NCI-H446 treated with DMSO at 0.1 percent for 48 hours (cell line): ENCODE data around the gene SCRT2.
"Not testable (repeated sequence)": the region's sequence is repeated elsewhere in the genome, so short reads cannot be mapped to it uniquely, and the experiment has no call there.

Experiments
- DNase-seq: peaks from one replicate; lab custom pipeline; 2025; lab: John Stamatoyannopoulos, UW

Gene SCRT2

DNA sequence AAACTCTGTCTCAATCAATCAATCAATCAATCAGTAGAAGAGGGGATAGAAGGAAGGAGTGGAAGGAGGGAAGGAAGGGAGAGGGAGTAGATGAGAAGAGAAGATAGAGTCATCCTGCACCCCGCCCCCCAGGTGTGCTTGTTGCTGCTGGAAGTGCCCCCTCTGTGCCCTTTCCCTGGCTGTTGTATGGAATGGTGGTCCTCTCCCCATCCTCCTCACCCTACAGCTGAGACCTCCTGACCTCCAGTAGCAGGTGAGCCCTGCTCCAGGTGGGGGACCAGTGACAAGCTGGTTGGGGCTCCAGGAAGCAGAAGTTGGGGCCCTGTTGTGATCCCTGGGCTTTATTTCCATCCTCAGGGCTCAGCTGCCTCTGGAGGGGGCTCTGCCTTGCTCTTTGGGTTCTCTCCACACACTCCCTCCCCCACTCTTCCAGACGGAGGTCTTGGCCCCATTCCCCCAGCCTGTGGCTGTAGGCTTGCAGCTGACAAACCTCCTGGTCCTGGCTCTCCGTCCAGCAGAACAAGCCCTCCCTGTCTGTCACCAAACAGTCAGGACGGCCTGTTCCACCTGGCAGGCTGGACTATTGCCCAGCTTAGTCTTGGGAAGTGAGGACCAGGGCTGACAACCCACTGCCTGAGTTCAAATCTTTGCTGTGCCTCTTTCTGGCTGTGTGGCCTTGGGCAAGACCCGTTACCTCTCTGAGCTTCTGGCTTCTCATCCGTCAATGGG lies 26.0 kb upstream of the SCRT2 start:
- DNase-seq = no peak

DNA sequence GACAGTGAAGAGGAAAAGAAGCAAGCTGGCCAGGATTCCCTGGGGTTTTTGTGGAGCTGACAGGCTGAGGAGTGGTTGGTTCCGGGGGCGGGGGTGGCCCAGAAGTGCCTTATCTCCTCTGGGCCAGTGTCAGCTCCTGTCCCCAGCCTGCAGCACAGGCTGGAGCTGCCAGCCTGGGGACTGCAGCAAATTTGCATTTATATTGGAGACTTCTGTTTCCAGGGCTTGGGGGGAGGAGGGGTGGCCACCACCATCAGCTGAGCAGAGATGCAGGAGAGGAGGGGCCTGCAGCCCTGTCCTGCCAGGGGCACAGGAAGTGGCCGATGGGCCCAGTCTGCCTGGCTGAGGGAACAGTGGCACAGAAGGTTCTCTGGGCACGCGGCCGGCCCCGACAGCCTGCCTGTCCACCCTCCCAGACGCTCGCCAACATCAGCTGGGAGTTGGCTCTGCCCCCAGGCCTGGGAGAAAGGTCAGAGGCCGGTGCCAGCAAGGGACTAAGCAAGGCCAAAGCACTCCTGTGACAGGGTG lies 24.3 kb upstream of the SCRT2 start:
- no peak for DNase-seq

GRCh38 chr20:699342-699741 lies 23.7 kb upstream of the SCRT2 start:
- no peak for DNase-seq

DNA sequence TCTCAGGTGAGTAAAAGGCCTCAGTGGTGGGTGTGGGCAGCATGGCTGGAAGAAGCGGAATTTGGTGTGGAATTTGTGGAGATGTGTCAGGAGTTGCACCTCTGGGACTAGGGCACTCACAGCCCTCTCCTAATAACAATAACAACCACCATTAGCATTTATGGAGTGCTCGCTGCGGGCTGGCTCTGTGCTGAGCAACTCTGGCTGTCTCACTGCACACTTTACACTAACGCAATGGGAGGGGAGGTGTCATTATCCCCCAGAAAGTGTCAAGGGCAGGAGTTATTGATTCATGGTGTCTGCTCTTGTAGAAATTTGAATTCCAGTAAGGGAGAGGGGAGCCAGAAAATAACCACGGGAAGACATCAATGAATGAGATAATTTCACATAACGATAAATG lies 22.7 kb upstream of the SCRT2 start:
- no peak for DNase-seq

GRCh38 chr20:697826-698225 lies 22.2 kb upstream of the SCRT2 start:
- no peak for DNase-seq

DNA sequence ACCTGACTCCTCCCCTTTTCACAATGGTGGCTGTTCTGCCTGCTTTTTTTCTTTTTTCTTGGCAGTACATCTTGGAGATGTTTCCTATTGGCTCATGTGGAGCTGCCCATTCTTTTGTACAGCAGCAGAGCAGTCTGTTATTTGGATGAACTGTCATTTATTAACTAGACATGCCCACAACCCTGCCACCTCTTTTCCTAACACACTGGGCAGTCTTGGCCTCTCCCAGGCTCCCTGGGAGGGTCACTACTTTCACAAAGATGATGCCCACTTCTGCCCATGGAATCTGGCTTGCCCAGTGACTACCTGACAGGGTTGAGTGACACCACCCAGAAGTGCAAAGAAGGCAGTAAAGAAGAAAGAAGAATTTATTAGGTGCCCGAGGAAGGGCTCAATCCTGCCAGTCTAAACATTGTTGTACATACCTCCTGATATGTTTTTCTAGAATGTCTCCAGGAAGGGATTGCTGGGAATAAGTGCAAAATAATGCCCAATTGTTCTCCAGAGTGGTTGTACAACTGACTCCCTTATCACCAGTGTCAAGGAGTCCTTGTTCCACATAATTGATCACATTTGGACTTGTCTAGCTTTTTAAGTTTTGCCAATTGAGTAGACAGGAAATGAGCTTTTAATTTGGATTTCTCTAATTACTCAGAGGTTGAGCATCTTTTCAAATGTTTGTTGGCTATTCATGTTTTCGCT lies 19.7 kb upstream of the SCRT2 start:
- DNase-seq = no peak

GRCh38 chr20:694496-694895 lies 18.9 kb upstream of the SCRT2 start:
- no peak for DNase-seq

- not testable (repeated sequence) for DNase-seq
Measured at GRCh38 chr20:693786-694185, 18.2 kb upstream of the SCRT2 start.

DNA sequence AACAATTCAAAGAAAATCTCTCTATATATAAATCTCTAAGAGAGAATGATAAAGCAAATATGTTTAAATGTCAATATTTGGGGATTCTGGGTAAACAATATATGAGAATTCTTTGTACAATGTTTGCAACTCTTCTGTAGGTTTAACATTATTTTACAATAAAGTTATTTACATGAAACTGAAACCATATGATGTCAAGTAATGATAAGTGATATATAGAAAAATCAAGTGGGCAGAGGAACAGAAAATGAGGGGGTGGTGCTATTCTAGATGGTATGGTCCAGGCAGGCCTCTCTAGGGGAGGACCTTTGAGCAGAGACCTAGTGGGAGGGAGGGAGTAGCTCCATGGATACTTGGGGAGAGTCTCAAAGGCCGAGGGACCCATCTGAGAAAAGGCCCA lies 16.4 kb upstream of the SCRT2 start:
- no peak for DNase-seq

DNA sequence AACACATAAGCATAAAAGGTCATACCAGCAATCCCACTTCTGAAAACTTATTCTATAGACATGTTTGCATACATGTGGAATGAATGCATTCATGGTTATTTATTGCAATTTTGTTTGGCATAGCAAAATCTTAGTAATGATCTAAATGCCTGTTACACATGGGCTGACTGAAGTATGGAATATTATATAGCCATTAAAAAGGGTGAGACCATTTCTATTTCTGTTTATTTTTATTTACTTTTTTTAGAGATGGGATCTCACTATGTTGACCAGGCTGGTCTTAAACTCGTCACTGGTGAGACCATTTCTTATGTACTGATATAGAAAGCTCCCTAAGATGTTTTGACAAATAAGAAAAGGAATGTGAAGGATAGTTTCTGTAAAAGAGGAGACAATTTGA lies 14.3 kb upstream of the SCRT2 start:
- no peak for DNase-seq

GRCh38 chr20:689348-689747 lies 13.7 kb upstream of the SCRT2 start:
- no peak for DNase-seq

DNA sequence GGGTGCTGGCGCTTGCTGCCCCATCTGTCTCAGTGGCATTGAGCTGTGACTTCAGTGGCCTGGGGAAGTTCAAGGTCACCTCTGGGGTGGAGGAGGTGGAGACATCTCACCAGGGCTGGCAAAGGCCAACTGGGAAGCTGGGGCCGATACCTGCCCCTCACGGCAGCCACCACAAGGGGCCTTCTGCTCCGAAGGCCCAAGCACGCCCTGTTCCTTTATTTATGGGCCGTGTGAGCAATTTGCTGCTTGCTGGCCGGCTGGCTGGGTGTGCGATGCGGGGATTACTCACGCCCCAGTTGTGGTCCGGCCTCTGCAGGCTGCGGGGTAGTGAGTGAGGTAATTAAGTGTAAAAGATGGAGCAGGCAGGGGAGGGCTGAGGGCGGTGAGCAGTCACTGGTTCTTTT lies 13.2 kb upstream of the SCRT2 start:
- peak; percentile 21 for DNase-seq

GRCh38 chr20:687468-688203 lies 12.0 kb upstream of the SCRT2 start:
- no peak for DNase-seq

- DNase-seq = no peak
Measured at GRCh38 chr20:684676-685319, 9.2 kb upstream of the SCRT2 start.

- no peak for DNase-seq
Measured at GRCh38 chr20:682123-682522, 6.5 kb upstream of the SCRT2 start.

DNA sequence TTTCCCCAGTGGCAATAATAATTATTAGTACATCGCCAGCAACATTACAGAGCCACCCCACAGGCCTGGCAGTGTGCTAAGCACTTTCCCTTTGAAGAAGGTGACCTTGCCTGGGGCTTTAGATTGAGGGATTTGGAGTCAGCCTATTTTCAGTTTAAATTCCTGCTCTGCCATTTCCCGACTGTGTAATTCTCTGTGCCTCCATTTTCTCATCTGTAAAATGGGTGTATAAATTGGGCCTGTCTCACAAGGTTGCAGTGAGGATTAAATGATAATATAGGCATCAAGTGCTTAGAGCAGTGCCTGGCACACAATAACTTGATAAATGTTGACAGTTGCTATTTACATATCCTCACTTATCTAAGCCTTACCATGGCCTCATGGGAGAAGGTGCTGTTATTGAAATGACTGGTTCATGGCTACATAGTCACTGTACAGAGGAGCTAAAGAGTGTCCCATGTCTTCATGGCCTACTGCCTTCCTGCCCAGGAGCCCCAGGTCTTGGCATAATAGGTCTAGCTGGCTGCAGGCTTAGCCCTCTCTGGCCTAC lies 5.1 kb upstream of the SCRT2 start:
- DNase-seq = no peak

DNA sequence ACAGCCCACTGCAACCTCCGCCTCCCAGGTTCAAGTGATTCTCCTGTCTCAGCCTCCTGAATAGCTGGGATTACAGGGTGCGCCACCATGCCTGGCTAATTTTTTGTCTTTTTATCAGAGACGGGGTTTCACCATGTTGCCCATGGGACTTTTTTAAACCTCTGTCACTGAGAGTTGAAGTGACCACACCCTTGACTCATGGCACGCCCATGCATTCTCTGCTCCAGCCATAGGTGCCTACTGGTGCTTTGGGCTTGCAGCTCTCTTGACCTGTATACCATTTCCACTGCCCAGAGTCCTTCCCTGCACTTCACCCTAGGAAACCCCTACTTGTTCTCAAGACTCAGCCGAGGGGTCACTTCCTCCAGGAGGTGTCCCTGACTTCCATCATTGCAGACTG lies 2.4 kb upstream of the SCRT2 start:
- no peak for DNase-seq

DNA sequence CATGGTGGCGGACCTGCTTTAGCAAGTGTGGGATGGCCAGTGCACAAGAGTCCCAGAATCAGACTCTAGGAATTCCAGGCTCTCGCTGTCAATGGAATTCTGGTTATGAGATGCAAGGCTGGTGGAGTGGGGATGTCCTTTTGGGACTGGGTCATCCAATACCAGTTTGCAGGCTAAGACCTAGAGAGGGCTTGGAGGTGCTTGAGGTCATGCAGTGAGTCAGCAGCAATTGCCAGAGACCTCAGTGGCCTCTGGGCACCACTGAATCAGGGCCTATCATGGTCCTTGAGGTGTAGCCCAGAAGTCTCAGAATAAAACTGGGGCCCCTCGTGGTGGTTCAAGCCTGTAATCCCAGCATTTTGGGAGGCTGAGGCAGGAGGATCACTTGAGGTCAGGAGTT lies 1.4 kb upstream of the SCRT2 start:
- DNase-seq = no peak

DNA sequence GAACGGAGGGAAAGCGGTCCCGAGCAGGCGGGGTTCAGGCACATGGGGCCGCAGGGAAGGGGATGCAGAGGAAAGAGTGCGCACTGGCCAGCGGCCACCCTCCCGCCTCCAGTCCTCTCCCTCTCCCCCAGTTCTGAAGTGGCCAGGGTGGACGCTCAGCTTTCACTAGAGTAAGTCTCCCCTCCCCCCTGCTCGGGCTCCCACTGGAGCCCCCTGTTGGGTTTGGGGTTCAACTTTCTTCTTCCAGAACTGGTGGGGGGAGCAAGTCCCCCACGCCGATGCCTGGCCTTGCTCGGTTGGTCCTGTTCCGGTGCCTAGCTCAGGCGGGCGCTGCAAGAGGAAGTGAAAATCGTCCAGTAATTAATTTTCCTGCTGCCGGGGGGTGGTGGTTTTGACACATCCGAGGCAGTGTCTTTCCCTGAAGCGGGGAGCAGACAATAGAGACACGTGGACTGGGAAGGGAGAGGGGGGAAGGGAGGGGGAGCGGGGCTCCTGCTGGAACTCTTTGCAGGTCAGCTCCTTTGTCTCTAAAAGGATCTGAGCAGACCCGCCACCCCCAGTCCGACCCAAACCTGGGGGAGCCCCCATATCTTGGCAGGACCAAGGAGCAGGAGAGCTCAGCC lies 824 bp upstream of the SCRT2 start:
- DNase-seq = no peak

- DNase-seq = no peak
Measured at GRCh38 chr20:675033-675452, 559 bp downstream of the SCRT2 start.

GRCh38 chr20:673603-674001 lies 2.0 kb downstream of the SCRT2 start:
- DNase-seq = no peak
